PFSK-1 (cell line): ENCODE results near the gene RAB44.

ENCODE experiments used
- FOXP2 ChIP-seq: optimal IDR thresholded peaks from 2 replicates; pipeline ENCODE3; 2011; ENCODE audit warnings: borderline replicate concordance, control low read depth, inconsistent platforms; ENCODE audit not compliant: insufficient read depth; ENCODE audit errors: extremely low read length, extremely low read depth
- POLR2AphosphoS5 ChIP-seq: IDR thresholded peaks from 2 replicates; pipeline ENCODE4 v1.6.1; 2012; ENCODE audit warnings: low read depth, mild to moderate bottlenecking, control low read depth, low read length, moderate library complexity
- REST ChIP-seq, 2 experiments: IDR thresholded peaks; 2 replicates each; pipeline versions ENCODE4 v1.6.1 to v1.8.0; 2011 to 2012; ENCODE audit warnings: low read depth in 2 of 2, low read length in 2 of 2, control low read depth in 1 of 2, inconsistent platforms in 1 of 2, mild to moderate bottlenecking in 1 of 2, moderate library complexity in 1 of 2; ENCODE audit not compliant: insufficient read depth in 1 of 2
- SIN3A ChIP-seq: IDR thresholded peaks from 2 replicates; pipeline ENCODE4 v1.6.1; 2012; ENCODE audit warnings: mild to moderate bottlenecking, low read length, moderate library complexity, borderline replicate concordance; ENCODE audit not compliant: insufficient read depth
- TAF1 ChIP-seq: IDR thresholded peaks from 2 replicates; pipeline ENCODE4 v1.6.1; 2012; ENCODE audit warnings: low read length, control low read depth, borderline replicate concordance; ENCODE audit not compliant: insufficient read depth

- TF ChIP-seq POLR2AphosphoS5, result no peak
- TF ChIP-seq REST (IDR thresholded peaks at IDR 0.05; ENCODE audit: insufficient read depth in 1 of 2, low read depth in 2 of 2, low read length in 2 of 2), result no peak
- no peak for TF ChIP-seq FOXP2
- TF ChIP-seq TAF1, result no peak
- TF ChIP-seq SIN3A, result no peak
Observed at GRCh38 chr6:36666287-36666686, 31.3 kb upstream of the RAB44 start.
